Neural progenitor cell (in vitro differentiated cells): ENCODE measurements around the gene DYSF.

Experiments used
- CTCF ChIP-seq: fragments of 200-600 bp; sonication (generic); IDR thresholded peaks from 2 replicates; pipeline ENCODE4 v1.5.1; 2017; ENCODE audit warnings: antibody characterized with exemption, mild to moderate bottlenecking
- EZH2 ChIP-seq: fragments of 200-600 bp; sonication (generic); IDR thresholded peaks from 2 replicates; pipeline ENCODE4 v1.6.1; 2017; ENCODE audit warnings: antibody characterized with exemption, mild to moderate bottlenecking, moderate library complexity
- EZH2phosphoT487 ChIP-seq: fragments of 200-600 bp; sonication (generic); IDR thresholded peaks from 2 replicates; pipeline ENCODE4 v1.6.1; 2017; ENCODE audit warnings: antibody characterized with exemption

- TF ChIP-seq CTCF (no peak), EZH2 (no peak), EZH2phosphoT487 (no peak)
Observed at GRCh38 chr2:71668326-71669057, 215.1 kb downstream of the DYSF start.
